ENCODE results near the gene AP3S1. TPM values are rescaled to one million over a fixed set of nuclear protein-coding genes. Genes with fewer than 3 reads are reported as not detected.
A peak's percentile ranks its signal among the peaks of the same experiment; 100 is the strongest.

The AP3S1 gene
- total RNA-seq, 1 donor from 2014 or later, result 131 TPM

GRCh38 chr5:115809946-115810345, 31.8 kb upstream of the AP3S1 start:
- peaks cover 4% of the 10 kb centered on the region for H3K9me3 Mint-ChIP-seq (ENCODE audit: unreplicated experiment)
- H3K27me3 Mint-ChIP-seq (ENCODE audit: unreplicated experiment), result peaks cover 5% of the 10 kb centered on the region
- no peak for DNase-seq
- peaks cover 30% of the 10 kb centered on the region for H3K4me1 Mint-ChIP-seq (ENCODE audit: low read depth, unreplicated experiment)
- no peak overlapping the region for H3K27ac Mint-ChIP-seq (ENCODE audit: unreplicated experiment)
- no peak overlapping the region for H3K4me3 Mint-ChIP-seq (ENCODE audit: unreplicated experiment)
- no peak for TF ChIP-seq CTCF (IDR thresholded peaks at IDR 0.05; ENCODE audit: partially characterized antibody, unreplicated experiment)
- peaks cover 13% of the 10 kb centered on the region for H3K36me3 Mint-ChIP-seq (ENCODE audit: unreplicated experiment)

GRCh38 chr5:115810761-115811160, 31.0 kb upstream of the AP3S1 start:
- Mint-ChIP-seq H3K27ac (ENCODE audit: unreplicated experiment) (no peak overlapping the region), H3K4me3 (ENCODE audit: unreplicated experiment) (peak overlapping the region; percentile 40), H3K9me3 (ENCODE audit: unreplicated experiment) (peaks cover 11% of the 10 kb centered on the region), H3K4me1 (ENCODE audit: low read depth, unreplicated experiment) (peaks cover 34% of the 10 kb centered on the region), H3K27me3 (ENCODE audit: unreplicated experiment) (peaks cover 12% of the 10 kb centered on the region), H3K36me3 (ENCODE audit: unreplicated experiment) (peaks cover 17% of the 10 kb centered on the region)
- no peak for TF ChIP-seq CTCF (IDR thresholded peaks at IDR 0.05; ENCODE audit: partially characterized antibody, unreplicated experiment)
- DNase-seq, result no peak

- Mint-ChIP-seq H3K27me3 (ENCODE audit: unreplicated experiment) (peaks cover 15% of the 10 kb centered on the region), H3K4me1 (ENCODE audit: low read depth, unreplicated experiment) (peaks cover 34% of the 10 kb centered on the region), H3K4me3 (ENCODE audit: unreplicated experiment) (peak overlapping the region; percentile 40), H3K27ac (ENCODE audit: unreplicated experiment) (no peak overlapping the region), H3K36me3 (ENCODE audit: unreplicated experiment) (peaks cover 17% of the 10 kb centered on the region), H3K9me3 (ENCODE audit: unreplicated experiment) (peaks cover 12% of the 10 kb centered on the region)
- DNase-seq, result no peak
- no peak for TF ChIP-seq CTCF (IDR thresholded peaks at IDR 0.05; ENCODE audit: partially characterized antibody, unreplicated experiment)
Observed at GRCh38 chr5:115811406-115811805, 30.3 kb upstream of the AP3S1 start.

- Mint-ChIP-seq H3K27ac (ENCODE audit: unreplicated experiment) (no peak overlapping the region), H3K27me3 (ENCODE audit: unreplicated experiment) (peaks cover 16% of the 10 kb centered on the region), H3K4me3 (ENCODE audit: unreplicated experiment) (peak overlapping the region; percentile 65), H3K9me3 (ENCODE audit: unreplicated experiment) (peaks cover 16% of the 10 kb centered on the region), H3K36me3 (ENCODE audit: unreplicated experiment) (peaks cover 17% of the 10 kb centered on the region), H3K4me1 (ENCODE audit: low read depth, unreplicated experiment) (peaks cover 37% of the 10 kb centered on the region)
- TF ChIP-seq CTCF (IDR thresholded peaks at IDR 0.05; ENCODE audit: partially characterized antibody, unreplicated experiment), result no peak
- DNase-seq, result no peak
Observed at GRCh38 chr5:115812372-115812771, 29.4 kb upstream of the AP3S1 start.

- Mint-ChIP-seq H3K36me3 (ENCODE audit: unreplicated experiment) (peaks cover 17% of the 10 kb centered on the region), H3K4me1 (ENCODE audit: low read depth, unreplicated experiment) (peaks cover 49% of the 10 kb centered on the region), H3K27me3 (ENCODE audit: unreplicated experiment) (peaks cover 18% of the 10 kb centered on the region), H3K9me3 (ENCODE audit: unreplicated experiment) (peaks cover 15% of the 10 kb centered on the region), H3K27ac (ENCODE audit: unreplicated experiment) (no peak overlapping the region), H3K4me3 (ENCODE audit: unreplicated experiment) (peak overlapping the region; percentile 98)
- no peak for DNase-seq
- TF ChIP-seq CTCF (IDR thresholded peaks at IDR 0.05; ENCODE audit: partially characterized antibody, unreplicated experiment), result no peak
Observed at GRCh38 chr5:115813719-115814118, 28.0 kb upstream of the AP3S1 start.

All from glutamatergic neuron (in vitro differentiated cells).